ENCODE measurements around the gene C16orf74. TPM values are rescaled to one million over a fixed set of nuclear protein-coding genes. Genes with fewer than 3 reads are reported as not detected.

C16orf74 gene
- total and polyA plus RNA-seq, 8 donors: 1.3 to 17.5 (median 11.9) TPM

DNA sequence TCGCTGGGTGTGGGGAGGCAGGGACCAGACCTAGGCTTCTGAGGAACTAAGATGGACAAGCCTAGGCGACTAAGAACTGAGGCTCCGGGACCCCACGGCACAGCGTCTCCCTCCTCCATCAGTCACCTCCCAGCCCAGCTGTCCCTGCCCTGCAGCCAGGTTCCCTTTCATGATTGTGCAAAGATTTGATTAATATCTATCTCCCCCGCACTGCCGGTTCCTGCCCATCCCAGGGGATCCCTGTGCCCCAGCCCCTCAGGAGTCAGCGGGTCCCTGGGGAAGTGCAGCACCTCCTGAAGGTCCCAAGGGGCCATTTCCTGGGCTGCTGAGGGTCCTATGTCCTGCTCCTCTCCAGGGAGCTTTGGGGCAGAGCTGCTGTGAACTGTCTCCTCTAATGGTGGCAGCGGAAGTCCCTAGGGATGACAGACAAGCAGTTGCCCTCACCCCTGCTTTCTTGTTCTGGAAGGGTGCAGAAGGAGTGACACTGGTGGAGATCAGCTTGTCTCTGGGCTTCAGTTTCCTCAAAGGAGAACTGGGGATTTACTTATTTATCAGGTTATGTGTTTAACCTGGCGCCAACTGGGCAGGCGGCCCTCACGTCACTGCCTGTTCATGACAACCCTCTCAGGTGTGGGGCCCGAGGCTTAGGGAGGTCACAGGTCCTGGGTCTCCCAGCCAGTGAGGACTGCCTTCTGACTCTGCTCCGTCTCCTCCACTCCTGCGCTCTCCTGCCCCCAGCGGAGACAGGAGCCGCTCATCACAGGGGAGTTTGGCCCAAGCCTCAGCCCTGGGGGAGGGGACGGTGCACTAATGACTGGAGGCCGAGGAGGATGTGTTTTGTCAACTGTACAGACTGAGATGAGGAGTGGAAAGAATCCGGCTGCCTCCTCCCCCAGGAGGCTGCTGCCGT, 1.9 kb upstream of the C16orf74 start:
- DNase-seq (peak in 1 of 4 donors; percentile 59), ATAC-seq (no peak)
- H3K4me1 ChIP-seq: peaks cover 12 to 31% of the 10 kb centered on the region in 2 donors
- H3K27me3 ChIP-seq: peaks cover 0 to 30% of the 10 kb centered on the region in 2 donors
- H3K4me3 ChIP-seq: no peak overlapping the region
- intact Hi-C loops (cut with DNase I): no loop called here
- no peaks in the 10 kb centered on the region for H3K36me3 ChIP-seq
- no peaks in the 10 kb centered on the region for H3K9me3 ChIP-seq
- TF ChIP-seq, protein P1, sequence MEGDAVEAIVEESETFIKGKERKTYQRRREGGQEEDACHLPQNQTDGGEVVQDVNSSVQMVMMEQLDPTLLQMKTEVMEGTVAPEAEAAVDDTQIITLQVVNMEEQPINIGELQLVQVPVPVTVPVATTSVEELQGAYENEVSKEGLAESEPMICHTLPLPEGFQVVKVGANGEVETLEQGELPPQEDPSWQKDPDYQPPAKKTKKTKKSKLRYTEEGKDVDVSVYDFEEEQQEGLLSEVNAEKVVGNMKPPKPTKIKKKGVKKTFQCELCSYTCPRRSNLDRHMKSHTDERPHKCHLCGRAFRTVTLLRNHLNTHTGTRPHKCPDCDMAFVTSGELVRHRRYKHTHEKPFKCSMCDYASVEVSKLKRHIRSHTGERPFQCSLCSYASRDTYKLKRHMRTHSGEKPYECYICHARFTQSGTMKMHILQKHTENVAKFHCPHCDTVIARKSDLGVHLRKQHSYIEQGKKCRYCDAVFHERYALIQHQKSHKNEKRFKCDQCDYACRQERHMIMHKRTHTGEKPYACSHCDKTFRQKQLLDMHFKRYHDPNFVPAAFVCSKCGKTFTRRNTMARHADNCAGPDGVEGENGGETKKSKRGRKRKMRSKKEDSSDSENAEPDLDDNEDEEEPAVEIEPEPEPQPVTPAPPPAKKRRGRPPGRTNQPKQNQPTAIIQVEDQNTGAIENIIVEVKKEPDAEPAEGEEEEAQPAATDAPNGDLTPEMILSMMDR (IDR thresholded peaks at IDR 0.05): no peak
- H3K27ac ChIP-seq: no peak overlapping the region

DNA sequence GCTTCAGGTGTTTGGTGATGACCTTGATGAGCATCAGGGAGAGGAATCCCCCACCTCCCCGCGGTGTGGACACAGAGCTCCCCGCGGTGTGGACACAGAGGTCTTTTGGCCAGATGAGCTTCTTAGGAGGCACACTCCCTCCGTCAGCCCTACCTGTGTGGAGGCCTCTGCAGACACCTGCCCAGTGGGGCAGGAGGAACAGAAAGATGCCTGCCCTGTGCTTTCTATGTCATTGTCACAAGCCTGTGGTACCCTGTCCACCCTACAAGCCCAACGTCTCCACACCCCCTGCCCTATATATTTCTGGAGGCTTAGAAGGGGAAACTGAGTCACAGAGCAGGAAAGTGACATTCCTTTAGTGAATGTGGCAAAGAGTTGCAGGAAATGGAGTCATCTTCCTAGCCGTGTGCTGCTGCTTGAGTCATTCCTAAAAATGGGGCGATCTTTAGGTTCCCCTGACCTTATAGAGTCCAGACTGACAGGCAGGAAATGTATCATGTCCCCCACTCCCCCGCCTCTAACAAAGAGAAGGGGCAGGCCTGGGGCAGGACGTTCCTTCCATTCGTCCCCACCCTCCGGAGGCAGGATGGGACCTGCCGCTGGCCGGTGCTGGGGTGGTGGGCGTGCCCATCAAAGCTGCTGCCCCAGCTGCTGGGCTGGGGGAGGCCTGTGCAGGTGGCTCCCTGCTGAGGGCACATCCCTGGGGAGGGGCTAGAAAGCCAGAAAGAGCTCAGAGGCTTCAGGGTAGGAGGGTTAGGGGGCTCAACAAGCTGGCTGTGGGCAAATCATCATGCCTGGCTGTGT, 1.0 kb upstream of the C16orf74 start:
- Histone ChIP-seq H3K4me1 (peaks cover 12 to 31% of the 10 kb centered on the region in 2 donors), H3K27me3 (peaks cover 0 to 30% of the 10 kb centered on the region in 2 donors), H3K27ac (no peak overlapping the region), H3K36me3 (no peaks in the 10 kb centered on the region), H3K4me3 (no peak overlapping the region), H3K9me3 (no peaks in the 10 kb centered on the region)
- no peak for DNase-seq
- TF ChIP-seq, protein P1 (IDR thresholded peaks at IDR 0.05): no peak
- no peak for ATAC-seq
- intact Hi-C loops (cut with DNase I): no loop called here

DNA sequence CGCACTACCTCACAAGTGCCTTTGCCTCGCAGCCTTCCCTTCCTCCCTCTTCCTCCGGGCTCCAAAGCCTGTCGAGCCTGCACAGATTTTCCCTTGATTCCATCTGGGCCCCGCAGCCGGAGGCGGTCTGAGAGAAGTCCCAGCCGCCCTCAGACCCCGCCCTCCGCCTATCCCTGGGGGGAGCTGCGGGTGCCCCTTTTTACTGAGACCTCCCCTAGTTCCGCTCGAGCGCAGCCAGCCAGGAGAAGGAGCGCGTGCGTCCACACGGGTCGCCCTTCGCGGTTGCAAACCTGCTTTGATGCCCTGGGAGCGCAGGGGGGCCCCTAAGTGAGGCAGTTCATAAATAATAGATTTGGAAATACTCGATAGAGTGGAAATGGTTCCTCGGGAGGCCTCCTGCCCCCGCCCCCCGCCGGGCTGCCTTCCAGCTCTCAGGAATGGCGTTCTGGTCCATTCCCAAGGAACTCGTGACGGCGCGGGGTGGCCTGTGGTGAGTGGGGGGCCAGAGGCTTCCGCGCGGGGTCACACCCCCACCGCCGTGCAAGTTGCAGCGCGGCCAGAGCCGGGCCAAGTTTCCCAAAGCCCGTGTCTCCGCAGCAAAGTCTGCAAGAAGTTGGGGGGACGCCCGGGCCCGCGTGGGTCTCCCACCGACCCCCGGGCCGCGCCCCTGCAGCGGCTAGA, 610 bp downstream of the C16orf74 start:
- TF ChIP-seq, protein P1 (IDR thresholded peaks at IDR 0.05): no peak
- peak; percentile 55 to 91 (median 78) for DNase-seq
- intact Hi-C loops (cut with DNase I): no loop called here
- peak; percentile 40 for ATAC-seq
- Histone ChIP-seq H3K4me3 (peak overlapping the region; percentile 44 to 50), H3K9me3 (no peaks in the 10 kb centered on the region), H3K27me3 (peaks cover 0 to 30% of the 10 kb centered on the region in 2 donors), H3K36me3 (no peaks in the 10 kb centered on the region), H3K4me1 (peaks cover 12 to 31% of the 10 kb centered on the region in 2 donors), H3K27ac (no peak overlapping the region)

DNA sequence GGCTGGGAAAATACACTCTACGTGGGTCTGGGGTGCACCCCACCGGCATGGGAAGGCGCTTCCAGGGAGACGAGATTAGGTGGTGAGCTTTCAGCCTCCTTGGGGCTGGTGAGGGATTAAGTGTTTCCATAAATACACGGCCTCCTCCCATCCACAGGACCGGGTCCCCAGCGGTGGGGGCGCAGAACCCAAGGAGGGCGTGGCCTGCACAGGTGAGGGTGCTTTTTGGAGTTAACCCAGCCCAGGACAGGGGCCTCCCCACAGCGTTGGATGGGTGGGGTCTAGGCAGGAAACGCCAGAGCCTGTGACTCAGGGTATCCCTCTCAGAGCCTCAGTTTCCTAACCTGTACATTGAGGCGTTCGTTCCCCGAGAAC, 1.1 kb downstream of the C16orf74 start:
- DNase-seq (no peak), ATAC-seq (no peak)
- Histone ChIP-seq H3K4me3 (peak overlapping the region in 1 of 2 donors; percentile 50), H3K36me3 (no peaks in the 10 kb centered on the region), H3K4me1 (peaks cover 12 to 31% of the 10 kb centered on the region in 2 donors), H3K27ac (no peak overlapping the region), H3K27me3 (peaks cover 0 to 30% of the 10 kb centered on the region in 2 donors), H3K9me3 (no peaks in the 10 kb centered on the region)
- TF ChIP-seq, protein P1 (IDR thresholded peaks at IDR 0.05): no peak
- intact Hi-C loops (cut with DNase I): no loop called here
